Measurements from ENCODE around the gene SCAPER.
"Not testable (repeated sequence)": the region's sequence is repeated elsewhere in the genome, so short reads cannot be mapped to it uniquely, and the experiment has no call there.

SCAPER gene

DNA sequence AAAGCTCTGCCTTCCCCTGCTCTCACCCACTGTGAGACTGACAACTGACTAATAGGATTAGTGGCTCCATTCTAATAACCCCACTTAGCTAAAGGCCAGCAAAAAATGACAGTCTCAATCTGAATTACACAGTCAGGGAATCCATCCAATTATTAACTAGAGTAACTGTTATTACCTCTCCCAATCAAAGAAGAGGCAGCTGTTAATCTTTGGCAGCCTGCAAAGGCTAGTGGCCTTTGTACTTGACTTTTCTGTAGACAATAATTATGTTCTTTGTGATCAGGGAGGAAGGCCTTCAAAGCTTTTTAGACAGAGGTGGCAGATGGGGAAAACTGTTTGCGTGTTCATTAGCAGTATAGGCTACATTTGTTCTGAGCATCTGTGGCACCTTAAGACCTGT, 390.9 kb downstream of the SCAPER start:
- H3K4me3 ChIP-seq (ENCODE audit: low read depth, low read length) = no peak overlapping the region
- TF ChIP-seq, protein P1, sequence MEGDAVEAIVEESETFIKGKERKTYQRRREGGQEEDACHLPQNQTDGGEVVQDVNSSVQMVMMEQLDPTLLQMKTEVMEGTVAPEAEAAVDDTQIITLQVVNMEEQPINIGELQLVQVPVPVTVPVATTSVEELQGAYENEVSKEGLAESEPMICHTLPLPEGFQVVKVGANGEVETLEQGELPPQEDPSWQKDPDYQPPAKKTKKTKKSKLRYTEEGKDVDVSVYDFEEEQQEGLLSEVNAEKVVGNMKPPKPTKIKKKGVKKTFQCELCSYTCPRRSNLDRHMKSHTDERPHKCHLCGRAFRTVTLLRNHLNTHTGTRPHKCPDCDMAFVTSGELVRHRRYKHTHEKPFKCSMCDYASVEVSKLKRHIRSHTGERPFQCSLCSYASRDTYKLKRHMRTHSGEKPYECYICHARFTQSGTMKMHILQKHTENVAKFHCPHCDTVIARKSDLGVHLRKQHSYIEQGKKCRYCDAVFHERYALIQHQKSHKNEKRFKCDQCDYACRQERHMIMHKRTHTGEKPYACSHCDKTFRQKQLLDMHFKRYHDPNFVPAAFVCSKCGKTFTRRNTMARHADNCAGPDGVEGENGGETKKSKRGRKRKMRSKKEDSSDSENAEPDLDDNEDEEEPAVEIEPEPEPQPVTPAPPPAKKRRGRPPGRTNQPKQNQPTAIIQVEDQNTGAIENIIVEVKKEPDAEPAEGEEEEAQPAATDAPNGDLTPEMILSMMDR (IDR thresholded peaks at IDR 0.05; ENCODE audit: control insufficient read depth, extremely low read depth, insufficient read depth) = no peak
- no peak for DNase-seq (ENCODE audit: low read depth)

DNA sequence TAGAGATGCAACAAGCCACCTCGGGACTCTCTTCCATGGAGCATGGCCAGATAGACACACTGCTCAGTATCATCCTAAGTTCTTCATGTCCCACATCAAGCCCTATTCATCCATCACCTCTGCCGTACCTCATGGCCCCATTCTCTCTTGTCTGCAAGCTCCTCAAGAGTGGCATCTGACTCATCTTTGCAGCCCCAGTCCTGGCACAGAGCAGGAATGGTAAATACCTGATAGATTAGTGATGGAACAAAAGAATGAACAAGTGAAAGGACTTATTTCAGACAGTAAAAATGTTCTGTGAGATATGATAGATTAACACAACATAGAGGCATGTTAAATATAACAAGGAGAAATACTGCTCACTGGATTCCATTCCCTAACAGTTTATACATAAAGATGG, 392.2 kb downstream of the SCAPER start:
- TF ChIP-seq, protein P1 (IDR thresholded peaks at IDR 0.05; ENCODE audit: control insufficient read depth, extremely low read depth, insufficient read depth) = no peak
- H3K4me3 ChIP-seq (ENCODE audit: low read depth, low read length) = no peak overlapping the region
- no peak for DNase-seq (ENCODE audit: low read depth)

DNA sequence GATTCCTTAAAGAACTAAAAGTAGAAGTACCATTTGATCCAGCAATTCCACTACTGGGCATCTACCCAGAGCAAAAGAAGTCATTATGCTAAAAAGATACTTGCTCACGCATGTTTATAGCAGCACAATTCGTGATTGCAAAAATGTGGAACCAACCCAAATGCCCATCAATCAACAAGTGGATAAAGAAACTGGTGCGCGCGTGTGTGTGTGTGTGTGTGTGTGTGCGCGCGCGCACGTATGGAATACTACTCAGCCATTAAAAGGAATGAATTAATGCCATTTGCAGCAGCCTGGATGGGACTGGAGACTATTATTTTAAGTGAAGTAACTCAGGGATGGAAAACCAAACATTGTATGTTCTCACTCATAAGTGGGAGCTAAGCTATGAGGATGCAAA, 394.5 kb downstream of the SCAPER start:
- H3K4me3 ChIP-seq (ENCODE audit: low read depth, low read length); DNase-seq (ENCODE audit: low read depth): not testable (repeated sequence)

DNA sequence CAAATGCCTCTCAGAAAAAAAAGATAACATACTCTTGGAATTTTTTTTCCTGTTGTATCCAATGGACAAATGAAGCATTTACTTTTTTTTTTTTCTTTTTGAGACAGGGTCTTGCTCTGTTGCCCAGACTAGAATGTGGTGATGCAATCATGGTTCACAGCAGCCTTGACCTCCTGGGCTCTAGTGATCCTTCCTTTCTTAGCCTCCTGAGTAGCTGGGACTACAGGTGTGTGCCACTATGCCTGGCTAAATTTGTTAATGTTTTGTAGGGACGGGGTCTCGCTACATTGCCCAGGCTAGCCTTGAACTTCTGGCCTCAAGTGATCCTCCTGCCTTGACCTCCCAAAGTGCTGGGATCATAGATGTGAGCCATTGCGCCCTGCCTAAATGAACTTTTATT, 401.3 kb downstream of the SCAPER start:
- no peak for DNase-seq (ENCODE audit: low read depth)
- TF ChIP-seq, protein P1 (IDR thresholded peaks at IDR 0.05; ENCODE audit: control insufficient read depth, extremely low read depth, insufficient read depth) = no peak
- no peak overlapping the region for H3K4me3 ChIP-seq (ENCODE audit: low read depth, low read length)

DNA sequence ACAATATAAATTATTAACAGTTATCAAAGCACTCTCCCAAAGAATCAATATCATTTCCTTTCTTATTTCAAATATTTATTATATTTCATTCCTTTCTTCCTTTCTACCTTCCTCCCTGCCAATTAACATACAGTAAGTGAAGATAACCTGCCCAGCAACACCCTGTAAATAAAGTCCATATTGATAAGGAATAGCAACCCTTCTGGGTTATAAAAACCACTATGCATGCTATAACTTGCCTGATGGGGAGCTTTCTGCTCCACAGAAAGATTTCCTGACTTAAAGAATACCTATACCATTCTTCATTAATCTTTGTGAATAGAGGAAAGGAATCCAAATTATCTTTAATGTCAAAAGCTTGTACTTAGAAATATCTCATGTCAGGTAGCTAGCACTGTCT, 402.0 kb downstream of the SCAPER start:
- H3K4me3 ChIP-seq (ENCODE audit: low read depth, low read length) = no peak overlapping the region
- TF ChIP-seq, protein P1 (IDR thresholded peaks at IDR 0.05; ENCODE audit: control insufficient read depth, extremely low read depth, insufficient read depth) = no peak
- DNase-seq (ENCODE audit: low read depth) = no peak

DNA sequence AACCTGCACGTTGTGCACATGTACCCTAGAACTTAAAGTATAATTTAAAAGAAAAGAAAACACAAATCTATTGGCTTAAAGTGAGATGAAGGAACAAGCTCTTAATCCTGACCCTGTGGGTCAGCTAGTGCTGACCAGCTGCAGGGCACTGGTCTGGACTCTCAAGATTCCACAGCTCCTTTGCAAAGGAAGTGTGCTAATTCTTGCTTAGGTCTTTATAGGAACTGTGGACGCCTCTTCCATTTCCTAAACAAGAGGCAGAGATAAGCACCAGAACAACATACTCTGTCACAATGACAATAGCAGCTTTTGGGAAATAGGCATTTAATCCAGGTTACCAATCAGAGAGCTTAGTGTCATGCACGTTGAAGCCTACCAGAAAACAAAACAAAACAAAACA, 402.5 kb downstream of the SCAPER start:
- H3K4me3 ChIP-seq (ENCODE audit: low read depth, low read length) = no peak overlapping the region
- no peak for DNase-seq (ENCODE audit: low read depth)
- TF ChIP-seq, protein P1 (IDR thresholded peaks at IDR 0.05; ENCODE audit: control insufficient read depth, extremely low read depth, insufficient read depth) = no peak

DNA sequence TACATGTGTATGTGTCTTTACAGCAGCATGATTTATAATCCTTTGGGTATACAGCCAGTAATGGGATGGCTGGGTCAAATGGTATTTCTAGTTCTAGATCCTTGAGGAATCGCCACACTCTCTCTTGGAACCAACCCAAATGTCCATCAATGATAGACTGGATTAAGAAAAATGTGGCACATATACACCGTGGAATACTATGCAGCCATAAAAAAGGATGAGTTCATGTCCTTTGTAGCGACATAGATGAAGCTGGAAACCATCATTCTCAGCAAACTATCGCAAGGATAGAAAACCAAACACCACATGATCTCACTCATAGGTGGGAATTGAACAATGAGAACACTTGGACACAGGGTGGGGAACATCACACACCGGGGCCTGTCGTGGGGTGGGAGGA, 403.0 kb downstream of the SCAPER start:
- not testable (repeated sequence) for H3K4me3 ChIP-seq (ENCODE audit: low read depth, low read length); DNase-seq (ENCODE audit: low read depth)

DNA sequence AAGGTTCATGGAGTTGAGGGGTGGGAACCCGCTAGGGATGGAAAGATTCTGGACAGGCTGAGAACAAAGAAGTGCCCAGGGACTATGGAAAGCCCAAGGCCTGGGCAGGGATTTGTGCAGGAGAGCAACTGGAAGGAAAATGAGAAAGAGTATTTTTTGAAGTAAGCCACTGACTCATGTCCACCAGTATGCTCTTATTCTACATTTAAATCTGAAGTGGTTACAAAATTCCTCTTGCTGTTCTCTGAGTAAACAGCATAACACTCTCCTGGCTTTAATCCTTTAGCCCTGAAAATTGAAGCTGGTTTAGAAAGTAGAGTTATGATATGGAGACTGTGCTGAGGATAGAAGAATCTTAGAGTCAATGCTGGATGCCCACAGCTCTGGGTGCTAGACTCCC, 403.4 kb downstream of the SCAPER start:
- H3K4me3 ChIP-seq (ENCODE audit: low read depth, low read length) = no peak overlapping the region
- DNase-seq (ENCODE audit: low read depth) = no peak
- TF ChIP-seq, protein P1 (IDR thresholded peaks at IDR 0.05; ENCODE audit: control insufficient read depth, extremely low read depth, insufficient read depth) = no peak
